Measurements from ENCODE around the gene DERA.
"Not testable (repeated sequence)": the region's sequence is repeated elsewhere in the genome, so short reads cannot be mapped to it uniquely, and the experiment has no call there.

- not testable (repeated sequence) for TF ChIP-seq ZNF768 (tag by site-specific recombination; IDR thresholded peaks at IDR 0.05); YY1 (tag by site-specific recombination; IDR thresholded peaks at IDR 0.05); ZNF155 (tag by site-specific recombination; IDR thresholded peaks at IDR 0.05); ZNF133 (tag by site-specific recombination; IDR thresholded peaks at IDR 0.05); CTCF (tag by site-specific recombination; IDR thresholded peaks at IDR 0.05); ZNF324 (tag by site-specific recombination; IDR thresholded peaks at IDR 0.05); ZNF23 (tag by site-specific recombination; IDR thresholded peaks at IDR 0.05; ENCODE audit: borderline replicate concordance); SP2 (tag by site-specific recombination; IDR thresholded peaks at IDR 0.05)
- peak; percentile 79 for TF ChIP-seq ZBTB11 (tag by site-specific recombination; conservative IDR thresholded peaks at IDR 0.05; ENCODE audit: low read depth)
Observed at GRCh38 chr12:15943519-15943918, 32.4 kb downstream of the DERA start.

Measured in HEK293 (cell line).